Uterus (tissue), 4 donors: ENCODE measurements around the gene USP47. TPM values are rescaled to one million over a fixed set of nuclear protein-coding genes. Genes with fewer than 3 reads are reported as not detected.
A peak's percentile ranks its signal among the peaks of the same experiment; 100 is the strongest.

ENCODE experiments used
- DNase-seq, 2 donors: peaks; one replicate each; pipeline ENCODE4 v3.0.0-alpha.2; 2019 to 2020
- H3K27ac ChIP-seq, 2 donors: fragments of 200-600 bp; sonication (generic); 1 replicate in 1 of 2; 2 replicates in 1 of 2; pipeline ENCODE4 v1.5.1; 2016 to 2018
- H3K27me3 ChIP-seq, 2 donors: fragments of 200-600 bp; sonication (generic); one replicate each; pipeline ENCODE4 v1.5.1; 2018 to 2019; ENCODE audit warnings: control low read depth in 1 of 2
- H3K36me3 ChIP-seq, 2 donors: fragments of 200-600 bp; sonication (generic); one replicate each; pipeline ENCODE4 v1.5.1; 2019; ENCODE audit warnings: control low read depth in 1 of 2
- H3K4me1 ChIP-seq, 2 donors: fragments of 200-600 bp; sonication (generic); one replicate each; pipeline ENCODE4 v1.5.1; 2018 to 2019; ENCODE audit warnings: control low read depth in 1 of 2
- H3K4me3 ChIP-seq, 2 donors: fragments of 200-600 bp; sonication (generic); 1 replicate in 1 of 2; 2 replicates in 1 of 2; pipeline ENCODE4 v1.5.1; 2018 to 2019; ENCODE audit warnings: mild to moderate bottlenecking in 1 of 2
- H3K9me3 ChIP-seq, 2 donors: fragments of 200-600 bp; sonication (generic); one replicate each; pipeline ENCODE4 v1.5.1; 2019; ENCODE audit warnings: control low read depth in 1 of 2
- POLR2A ChIP-seq, 2 donors: fragments of 450-650 bp; IDR thresholded peaks; one replicate each; pipeline ENCODE4 v1.6.1; 2016; ENCODE audit warnings: antibody characterized with exemption in 2 of 2, mild to moderate bottlenecking in 1 of 2, moderate library complexity in 1 of 2
- intact Hi-C: fragments of 100-400 bp; cut with DNase I; formaldehyde crosslinking; loops from one replicate; pipeline ENCODE4 v1.15.1; 2023; ENCODE audit warnings: low total_unique reads
- total RNA-seq, 4 donors: library from RNA; depleted of rRNA in 3 of 4; stranded (reverse); fragments of >200 nt in 3 of 4; gene quantifications; one replicate each; pipeline versions ENCODE4 v1.1.0 to v1.2.4, GENCODE V29; 2014 to 2023
- TF ChIP-seq, protein P1 (sequence below), 4 experiments: fragments of 200-600 bp in 2 of 4; fragments of 450-650 bp in 2 of 4; sonication (generic) in 2 of 4; IDR thresholded peaks; one replicate each; pipeline ENCODE4 v1.5.1; 2016 to 2019; ENCODE audit warnings: antibody characterized with exemption in 4 of 4, mild to moderate bottlenecking in 2 of 4, moderate library complexity in 1 of 4
- donor health status: DM: yes; HTN: yes; CAD: no.

USP47 gene
- total RNA-seq, 4 donors from 2014 or later: 83.4 to 247 (median 146) TPM

DNA sequence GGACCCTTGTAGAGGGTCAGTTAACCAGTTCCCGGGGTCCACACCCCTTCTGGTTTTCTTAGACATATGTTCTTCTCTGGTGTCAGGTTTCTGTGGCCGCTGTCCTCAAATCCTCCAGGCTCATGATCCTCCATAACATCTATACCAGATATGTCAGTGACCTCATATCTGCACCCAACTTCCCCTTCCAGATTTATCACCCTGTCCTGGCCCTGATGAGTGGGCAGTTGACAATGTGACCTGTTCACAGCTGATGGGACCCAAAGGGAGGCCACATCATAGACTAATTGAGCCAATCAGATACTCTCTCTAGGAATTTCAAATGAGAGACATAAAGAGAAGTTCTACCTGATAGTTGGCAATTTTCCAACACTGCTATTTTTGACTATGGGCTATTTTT lies 161.6 kb downstream of the USP47 start:
- Histone ChIP-seq H3K4me3 (no peak overlapping the region), H3K9me3 (no peaks in the 10 kb centered on the region), H3K36me3 (no peaks in the 10 kb centered on the region), H3K27ac (no peak overlapping the region), H3K4me1 (no peaks in the 10 kb centered on the region), H3K27me3 (no peaks in the 10 kb centered on the region)
- no peak for TF ChIP-seq POLR2A (IDR thresholded peaks at IDR 0.05)
- TF ChIP-seq, protein P1, sequence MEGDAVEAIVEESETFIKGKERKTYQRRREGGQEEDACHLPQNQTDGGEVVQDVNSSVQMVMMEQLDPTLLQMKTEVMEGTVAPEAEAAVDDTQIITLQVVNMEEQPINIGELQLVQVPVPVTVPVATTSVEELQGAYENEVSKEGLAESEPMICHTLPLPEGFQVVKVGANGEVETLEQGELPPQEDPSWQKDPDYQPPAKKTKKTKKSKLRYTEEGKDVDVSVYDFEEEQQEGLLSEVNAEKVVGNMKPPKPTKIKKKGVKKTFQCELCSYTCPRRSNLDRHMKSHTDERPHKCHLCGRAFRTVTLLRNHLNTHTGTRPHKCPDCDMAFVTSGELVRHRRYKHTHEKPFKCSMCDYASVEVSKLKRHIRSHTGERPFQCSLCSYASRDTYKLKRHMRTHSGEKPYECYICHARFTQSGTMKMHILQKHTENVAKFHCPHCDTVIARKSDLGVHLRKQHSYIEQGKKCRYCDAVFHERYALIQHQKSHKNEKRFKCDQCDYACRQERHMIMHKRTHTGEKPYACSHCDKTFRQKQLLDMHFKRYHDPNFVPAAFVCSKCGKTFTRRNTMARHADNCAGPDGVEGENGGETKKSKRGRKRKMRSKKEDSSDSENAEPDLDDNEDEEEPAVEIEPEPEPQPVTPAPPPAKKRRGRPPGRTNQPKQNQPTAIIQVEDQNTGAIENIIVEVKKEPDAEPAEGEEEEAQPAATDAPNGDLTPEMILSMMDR (IDR thresholded peaks at IDR 0.05): no peak
- intact Hi-C loops: no loop called here
- DNase-seq: no peak

DNA sequence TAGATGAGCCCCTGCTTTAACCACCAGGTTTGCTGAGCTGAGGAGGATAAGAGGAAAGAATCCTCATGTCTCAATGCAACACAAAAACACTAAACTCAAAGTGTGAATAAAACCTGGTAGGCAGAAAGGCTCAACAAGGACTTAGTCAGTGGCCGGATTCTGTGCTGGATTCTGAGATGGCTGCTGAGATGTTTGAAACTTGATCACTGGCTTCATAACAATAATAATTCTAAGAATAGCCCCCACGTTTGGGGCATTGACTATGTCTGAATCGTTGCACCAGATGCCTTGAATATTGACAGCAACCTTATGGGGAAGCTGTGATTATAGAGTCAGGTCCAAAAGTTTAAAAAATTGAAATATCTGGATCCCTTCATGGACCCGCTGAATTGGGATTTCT lies 162.0 kb downstream of the USP47 start:
- Histone ChIP-seq H3K27me3 (no peaks in the 10 kb centered on the region), H3K4me3 (no peak overlapping the region), H3K36me3 (no peaks in the 10 kb centered on the region), H3K4me1 (no peaks in the 10 kb centered on the region), H3K27ac (no peak overlapping the region), H3K9me3 (no peaks in the 10 kb centered on the region)
- DNase-seq: no peak
- TF ChIP-seq, protein P1 (IDR thresholded peaks at IDR 0.05): no peak
- no peak for TF ChIP-seq POLR2A (IDR thresholded peaks at IDR 0.05)
- intact Hi-C loops: no loop called here

DNA sequence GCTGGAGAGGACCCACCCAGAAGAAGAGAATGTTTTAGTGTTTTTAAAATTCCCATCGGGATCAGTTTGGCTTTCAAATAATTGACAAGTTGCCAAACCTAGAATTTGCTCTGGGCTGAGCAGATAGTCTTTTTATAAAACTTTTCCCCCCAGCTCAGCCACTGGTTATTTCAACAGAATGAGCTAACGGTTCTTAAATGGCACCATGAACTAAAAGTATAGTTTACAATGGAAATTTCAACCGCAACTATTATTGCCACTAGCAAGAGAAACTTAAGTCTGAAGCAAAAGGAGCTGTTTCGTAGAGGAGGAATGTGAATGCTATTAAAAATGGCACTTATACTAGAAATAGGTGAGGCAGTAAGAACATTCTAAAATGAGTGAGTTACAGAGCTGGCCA lies 163.3 kb downstream of the USP47 start:
- no peak for TF ChIP-seq POLR2A (IDR thresholded peaks at IDR 0.05)
- TF ChIP-seq, protein P1 (IDR thresholded peaks at IDR 0.05): no peak
- H3K27ac ChIP-seq: no peak overlapping the region
- no peak for DNase-seq
- H3K4me1 ChIP-seq: no peaks in the 10 kb centered on the region
- no peaks in the 10 kb centered on the region for H3K9me3 ChIP-seq
- no peak overlapping the region for H3K4me3 ChIP-seq
- no peaks in the 10 kb centered on the region for H3K27me3 ChIP-seq
- intact Hi-C loops: no loop called here
- H3K36me3 ChIP-seq: no peaks in the 10 kb centered on the region

DNA sequence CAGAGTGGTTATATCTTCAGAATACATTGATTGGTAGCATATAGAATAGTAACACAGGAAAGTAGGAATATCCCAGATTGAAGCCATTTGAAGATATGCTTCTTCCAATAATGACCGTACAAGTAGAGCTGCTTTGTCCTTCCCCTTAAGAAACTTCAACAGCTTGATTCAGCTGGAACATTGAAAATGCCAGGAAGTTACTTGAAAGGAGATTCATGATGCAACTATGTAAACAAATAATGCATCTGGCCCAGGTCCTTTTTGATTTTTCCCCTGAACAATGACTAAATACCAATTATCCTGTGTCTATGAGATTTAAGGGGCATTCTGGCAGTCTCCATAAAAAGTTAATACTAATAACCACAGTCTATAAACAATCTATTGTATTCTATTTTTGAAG lies 163.7 kb downstream of the USP47 start:
- no peak overlapping the region for H3K4me3 ChIP-seq
- no peak overlapping the region for H3K27ac ChIP-seq

DNA sequence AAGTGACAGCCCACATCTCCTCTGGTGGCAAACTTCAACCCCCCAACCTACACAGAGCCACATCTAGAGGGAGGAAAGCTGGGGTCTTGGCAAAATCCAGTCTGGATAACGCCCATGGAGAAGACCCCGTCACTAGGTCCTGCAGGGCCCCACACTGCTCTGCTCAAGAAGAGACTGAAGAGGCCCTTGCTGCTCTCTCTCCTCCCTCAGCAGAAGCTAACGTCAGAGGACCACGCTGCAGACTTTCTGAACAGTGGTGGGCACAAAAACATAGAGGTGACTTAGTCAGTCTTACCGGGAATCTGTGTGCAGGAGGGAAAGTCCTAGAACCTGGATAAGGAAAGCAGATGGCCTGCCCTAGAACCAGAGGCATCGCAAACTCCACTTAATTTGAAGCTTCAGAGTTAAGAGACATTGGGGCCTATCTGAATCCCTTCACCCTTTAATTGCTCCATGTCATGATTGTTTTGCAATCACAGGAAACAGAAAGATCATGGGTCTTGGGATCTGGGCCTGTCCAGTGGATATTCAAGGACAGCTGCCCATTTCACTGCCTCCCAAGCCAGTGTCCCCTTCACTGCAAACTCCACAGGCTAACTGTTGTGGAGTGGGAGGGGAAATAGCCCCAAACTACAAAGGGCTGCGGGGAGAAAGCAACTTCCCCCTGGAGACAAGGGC lies 164.9 kb downstream of the USP47 start:
- H3K4me1 ChIP-seq: no peaks in the 10 kb centered on the region
- TF ChIP-seq, protein P1 (IDR thresholded peaks at IDR 0.05): no peak
- TF ChIP-seq POLR2A (IDR thresholded peaks at IDR 0.05): no peak
- H3K36me3 ChIP-seq: no peaks in the 10 kb centered on the region
- no peaks in the 10 kb centered on the region for H3K9me3 ChIP-seq
- H3K27ac ChIP-seq: peak overlapping the region in 1 of 2 donors; percentile 22
- no peak overlapping the region for H3K4me3 ChIP-seq
- intact Hi-C loops: no loop called here
- DNase-seq: no peak
- no peaks in the 10 kb centered on the region for H3K27me3 ChIP-seq

More for the DNA sequence above, 163.7 kb downstream of the USP47 start:
- Histone ChIP-seq H3K9me3 (no peaks in the 10 kb centered on the region), H3K36me3 (no peaks in the 10 kb centered on the region), H3K27me3 (no peaks in the 10 kb centered on the region), H3K4me1 (no peaks in the 10 kb centered on the region)
- intact Hi-C loops: no loop called here
- TF ChIP-seq, protein P1 (IDR thresholded peaks at IDR 0.05): no peak
- no peak for TF ChIP-seq POLR2A (IDR thresholded peaks at IDR 0.05)
- no peak for DNase-seq
